ENCODE measurements around the gene TARP.
A peak's percentile ranks its signal among the peaks of the same experiment; 100 is the strongest.

TARP gene

DNA sequence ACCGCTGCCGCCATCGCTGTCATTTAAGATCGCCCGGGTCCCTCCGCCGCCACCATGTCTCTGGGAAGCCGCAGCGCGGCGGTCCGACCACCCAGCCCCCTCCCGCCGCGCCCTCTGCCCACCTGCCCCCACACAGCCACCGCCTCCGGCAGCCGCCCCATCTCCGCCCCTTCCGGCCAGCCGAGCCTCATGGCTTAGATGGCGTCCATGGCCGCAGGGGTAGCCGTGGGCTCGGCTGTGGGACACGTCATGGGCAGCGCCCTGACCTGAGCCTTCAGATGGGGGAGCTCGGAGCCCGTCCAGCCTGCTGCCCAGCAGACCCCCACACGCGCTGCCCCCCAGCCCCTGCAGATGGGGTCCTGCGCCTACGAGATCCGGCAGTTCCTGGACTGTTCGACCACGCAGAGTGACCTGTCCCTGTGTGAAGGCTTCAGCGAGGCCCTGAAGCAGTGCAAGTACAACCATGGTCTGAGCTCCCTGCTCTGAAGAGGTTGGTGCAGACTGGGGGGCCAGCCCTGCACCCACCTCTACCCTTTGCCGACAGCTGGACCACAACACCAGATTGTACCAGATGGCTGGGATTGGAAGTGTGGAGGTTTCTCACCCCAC is 38.0 kb upstream of the TARP start:
- TF ChIP-seq, protein P1, sequence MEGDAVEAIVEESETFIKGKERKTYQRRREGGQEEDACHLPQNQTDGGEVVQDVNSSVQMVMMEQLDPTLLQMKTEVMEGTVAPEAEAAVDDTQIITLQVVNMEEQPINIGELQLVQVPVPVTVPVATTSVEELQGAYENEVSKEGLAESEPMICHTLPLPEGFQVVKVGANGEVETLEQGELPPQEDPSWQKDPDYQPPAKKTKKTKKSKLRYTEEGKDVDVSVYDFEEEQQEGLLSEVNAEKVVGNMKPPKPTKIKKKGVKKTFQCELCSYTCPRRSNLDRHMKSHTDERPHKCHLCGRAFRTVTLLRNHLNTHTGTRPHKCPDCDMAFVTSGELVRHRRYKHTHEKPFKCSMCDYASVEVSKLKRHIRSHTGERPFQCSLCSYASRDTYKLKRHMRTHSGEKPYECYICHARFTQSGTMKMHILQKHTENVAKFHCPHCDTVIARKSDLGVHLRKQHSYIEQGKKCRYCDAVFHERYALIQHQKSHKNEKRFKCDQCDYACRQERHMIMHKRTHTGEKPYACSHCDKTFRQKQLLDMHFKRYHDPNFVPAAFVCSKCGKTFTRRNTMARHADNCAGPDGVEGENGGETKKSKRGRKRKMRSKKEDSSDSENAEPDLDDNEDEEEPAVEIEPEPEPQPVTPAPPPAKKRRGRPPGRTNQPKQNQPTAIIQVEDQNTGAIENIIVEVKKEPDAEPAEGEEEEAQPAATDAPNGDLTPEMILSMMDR (IDR thresholded peaks at IDR 0.05; ENCODE audit: low read depth, low read length): no peak
- DNase-seq (ENCODE audit: low read depth in 2 of 2): no peak
- H3K4me3 ChIP-seq (replicated peaks in 1 of 2; ENCODE audit: low read depth in 2 of 2, low read length in 2 of 2): peak overlapping the region; percentile 32 to 45

DNA sequence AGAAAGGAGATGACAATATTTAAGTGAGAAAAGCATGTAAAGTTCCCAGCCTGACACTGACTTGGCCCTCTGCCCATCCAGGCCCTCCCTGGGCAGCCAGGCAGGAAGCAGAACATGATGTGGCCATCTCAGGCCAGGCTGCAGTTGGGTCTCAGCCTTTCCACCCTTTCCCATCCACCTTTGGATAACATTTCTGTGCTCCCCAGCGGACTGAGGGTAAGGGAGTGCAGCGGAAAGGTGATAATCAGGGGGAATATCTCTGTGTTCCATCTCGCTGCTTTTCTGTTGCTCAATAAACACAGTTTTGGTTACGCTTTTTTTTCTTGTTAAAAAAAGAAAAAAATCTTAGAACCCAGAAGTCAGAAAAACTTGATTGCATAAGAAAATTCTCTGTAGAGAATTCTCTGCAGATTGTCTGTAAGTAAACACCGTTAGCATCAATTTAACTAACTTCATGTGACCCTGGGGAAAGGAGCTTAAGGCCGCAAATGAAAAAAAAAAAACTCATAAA is 37.2 kb upstream of the TARP start:
- H3K4me3 ChIP-seq (replicated peaks in 1 of 2; ENCODE audit: low read depth in 2 of 2, low read length in 2 of 2): no peak overlapping the region
- peak; percentile 44 to 54 for DNase-seq (ENCODE audit: low read depth in 2 of 2)
- TF ChIP-seq, protein P1 (IDR thresholded peaks at IDR 0.05; ENCODE audit: low read depth, low read length): no peak

DNA sequence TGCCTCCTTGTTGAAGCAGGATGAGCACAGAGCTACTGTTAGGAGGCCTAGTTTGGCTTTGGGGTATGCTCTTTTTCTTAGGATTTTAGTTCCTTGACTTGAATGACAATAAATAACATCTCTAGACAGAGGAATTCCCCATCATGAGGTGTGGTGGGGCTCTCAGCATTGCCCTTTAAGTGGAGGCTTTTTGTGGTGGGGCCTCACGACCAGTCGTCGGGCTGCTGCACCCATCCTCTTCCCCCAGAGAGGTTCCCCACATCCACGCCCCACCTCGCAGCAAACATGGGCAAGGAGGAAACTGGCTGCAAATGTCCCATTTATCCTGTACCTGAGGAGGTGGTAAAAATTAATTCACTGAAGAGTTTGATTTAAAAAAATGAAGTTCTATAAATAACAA is 36.1 kb upstream of the TARP start:
- H3K4me3 ChIP-seq (replicated peaks in 1 of 2; ENCODE audit: low read depth in 2 of 2, low read length in 2 of 2): no peak overlapping the region
- TF ChIP-seq, protein P1 (IDR thresholded peaks at IDR 0.05; ENCODE audit: low read depth, low read length): no peak
- DNase-seq (ENCODE audit: low read depth in 2 of 2): no peak

DNA sequence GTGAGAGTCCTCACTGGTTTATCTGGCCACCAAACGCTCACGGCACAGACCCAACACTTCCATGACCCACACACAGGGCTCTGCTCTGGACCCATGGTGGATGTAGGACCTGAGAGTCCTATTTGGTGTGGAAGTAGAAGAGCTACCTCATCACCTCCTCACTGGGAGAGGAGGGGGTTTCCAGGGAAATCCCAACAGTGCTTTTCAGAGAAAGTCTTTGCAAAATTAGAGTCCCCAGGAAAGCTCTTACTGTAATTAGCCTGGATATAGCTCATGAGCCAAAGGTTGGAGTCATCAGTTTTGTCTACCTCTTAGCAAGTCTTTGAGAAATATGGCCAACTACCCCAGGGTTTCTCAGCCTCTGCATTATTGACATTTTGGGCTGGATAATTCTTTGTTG is 34.7 kb upstream of the TARP start:
- H3K4me3 ChIP-seq (replicated peaks in 1 of 2; ENCODE audit: low read depth in 2 of 2, low read length in 2 of 2): no peak overlapping the region
- TF ChIP-seq, protein P1 (IDR thresholded peaks at IDR 0.05; ENCODE audit: low read depth, low read length): no peak
- DNase-seq (ENCODE audit: low read depth in 2 of 2): no peak

DNA sequence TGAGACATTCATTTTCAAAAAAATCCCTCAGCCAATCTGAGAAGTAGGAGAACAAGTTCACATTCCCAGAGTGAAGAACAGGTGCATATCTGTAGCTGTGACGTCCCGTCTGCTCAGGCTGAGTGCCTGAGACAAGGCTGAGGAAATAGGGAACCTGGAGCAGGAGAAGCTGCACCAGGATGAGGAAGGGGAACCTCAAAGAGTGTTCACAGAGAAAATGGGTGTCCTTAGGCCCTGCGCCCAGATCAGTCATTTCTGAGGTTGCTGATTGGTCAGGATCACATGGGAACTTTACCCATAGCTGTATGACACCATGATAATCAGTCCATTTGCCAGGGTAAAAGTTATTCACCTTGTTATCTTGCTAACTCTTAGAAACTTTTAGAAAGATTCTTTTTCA is 34.2 kb upstream of the TARP start:
- DNase-seq (ENCODE audit: low read depth in 2 of 2): no peak
- TF ChIP-seq, protein P1 (IDR thresholded peaks at IDR 0.05; ENCODE audit: low read depth, low read length): no peak

DNA sequence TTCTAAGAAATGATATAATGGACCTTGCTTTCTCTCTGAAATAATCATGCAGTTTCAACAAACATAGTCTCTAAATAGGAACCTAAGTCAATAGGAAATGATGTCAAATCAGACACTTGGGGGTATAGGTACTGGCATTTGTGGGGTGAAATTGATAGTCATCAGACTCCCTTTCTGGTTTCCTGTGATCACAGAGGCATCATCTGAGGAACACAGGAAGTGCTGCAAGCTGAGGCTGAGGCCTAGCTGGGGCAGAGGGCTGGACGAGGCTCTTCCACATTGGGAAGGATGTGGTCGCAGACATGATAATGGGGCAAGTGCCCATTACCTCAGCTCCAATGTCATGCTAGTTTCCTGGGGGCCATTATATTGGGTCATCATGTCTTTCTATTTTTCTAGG is 33.5 kb upstream of the TARP start:
- DNase-seq (ENCODE audit: low read depth in 2 of 2): no peak
- TF ChIP-seq, protein P1 (IDR thresholded peaks at IDR 0.05; ENCODE audit: low read depth, low read length): no peak
- H3K4me3 ChIP-seq (replicated peaks in 1 of 2; ENCODE audit: low read depth in 2 of 2, low read length in 2 of 2): no peak overlapping the region

More for the DNA sequence above, 34.2 kb upstream of the TARP start:
- H3K4me3 ChIP-seq (replicated peaks in 1 of 2; ENCODE audit: low read depth in 2 of 2, low read length in 2 of 2): no peak overlapping the region

DNA sequence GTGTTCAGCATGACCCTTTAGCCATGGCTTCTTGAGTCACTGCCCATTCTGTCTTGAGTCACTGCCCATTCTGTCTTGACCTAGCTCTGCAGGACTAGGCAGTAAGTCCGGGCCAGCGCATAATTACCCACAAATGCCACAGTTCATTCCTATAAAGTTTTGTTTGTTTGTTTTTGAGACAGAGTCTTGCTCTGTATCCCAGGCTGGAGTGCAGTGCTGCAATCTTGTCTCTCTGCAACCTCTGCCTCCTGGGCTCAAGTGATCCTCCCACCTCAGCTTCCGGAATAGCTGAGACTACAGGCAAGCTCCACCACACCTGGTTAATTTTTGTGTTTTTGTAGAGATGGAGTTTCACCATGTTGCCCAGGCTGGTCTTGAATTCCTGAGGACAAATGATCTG is 32.7 kb upstream of the TARP start:
- TF ChIP-seq, protein P1 (IDR thresholded peaks at IDR 0.05; ENCODE audit: low read depth, low read length): no peak
- DNase-seq (ENCODE audit: low read depth in 2 of 2): peak in 1 of 2 donors; percentile 8
- no peak overlapping the region for H3K4me3 ChIP-seq (replicated peaks in 1 of 2; ENCODE audit: low read depth in 2 of 2, low read length in 2 of 2)

All from cardiac fibroblast (primary cell).